H1 (cell line): Measurements from ENCODE around the gene TM9SF3. TPM values are rescaled to one million over a fixed set of nuclear protein-coding genes. Genes with fewer than 3 reads are reported as not detected.

ENCODE experiments used
- CTCF ChIA-PET: fragments of 300-600 bp; sonication (Branson Sonifier 250); formaldehyde crosslinking; loops from one replicate; lab custom pipeline; 2021; ENCODE audit not compliant: partially characterized antibody; lab: Charles Lee
- POLR2A ChIA-PET: fragments of 300-600 bp; sonication (Branson Sonifier 250); formaldehyde crosslinking; loops from one replicate; lab custom pipeline; 2021; ENCODE audit warnings: inconsistent platforms; ENCODE audit not compliant: partially characterized antibody; lab: Charles Lee
- DNase-seq, 2 experiments: peaks; one replicate each; pipeline versions ENCODE4 v3.0.0 to v3.0.0-alpha.2; 2010 to 2022; ENCODE audit warnings: low spot score in 2 of 2, low read depth in 1 of 2, mixed read lengths in 1 of 2
- FAIRE-seq: peaks from 2 replicates; lab custom pipeline; 2011; peaks lifted over from hg19 to GRCh38; lab: Jason Lieb, UNC
- H2AFZ ChIP-seq: 2 replicates; pipeline ENCODE4 v1.8.1; 2012; ENCODE audit warnings: low read length, inconsistent platforms
- H2AK5ac ChIP-seq: 2 replicates; pipeline ENCODE4 v1.6.1; 2013; ENCODE audit warnings: low read depth, low read length
- H2BK120ac ChIP-seq: replicated peaks from 2 replicates; pipeline ENCODE3; 2013; ENCODE audit warnings: low read depth, low read length, inconsistent platforms
- H2BK12ac ChIP-seq: 2 replicates; pipeline ENCODE4 v1.6.1; 2013; ENCODE audit warnings: low read depth, low read length
- H2BK15ac ChIP-seq: 2 replicates; pipeline ENCODE4 v1.6.1; 2013; ENCODE audit warnings: low read length
- H2BK20ac ChIP-seq: 2 replicates; pipeline ENCODE4 v1.6.1; 2013; ENCODE audit warnings: low read length
- H2BK5ac ChIP-seq: 2 replicates; pipeline ENCODE4 v1.6.1; 2013; ENCODE audit warnings: low read depth, low read length
- H3K14ac ChIP-seq: 2 replicates; pipeline ENCODE4 v1.6.1; 2013; ENCODE audit warnings: inconsistent platforms; ENCODE audit not compliant: insufficient read length
- H3K18ac ChIP-seq: 2 replicates; pipeline ENCODE4 v1.6.1; 2013; ENCODE audit warnings: low read length; ENCODE audit errors: extremely low read depth
- H3K23ac ChIP-seq: 2 replicates; pipeline ENCODE4 v1.6.1; 2013; ENCODE audit warnings: inconsistent platforms; ENCODE audit not compliant: insufficient read length
- H3K23me2 ChIP-seq: 2 replicates; pipeline ENCODE4 v1.6.1; 2013; ENCODE audit warnings: low read depth, low read length
- H3K27ac ChIP-seq: 2 replicates; pipeline ENCODE4 v1.6.1; 2011; ENCODE audit warnings: low read depth, low read length, inconsistent platforms
- H3K27me3 ChIP-seq, 4 experiments: replicated peaks in 1 of 4; 1 replicate in 1 of 4; 2 replicates in 3 of 4; pipeline versions ENCODE4 v1.6.1 to v1.8.1; 2011 to 2013; ENCODE audit warnings: low read length in 3 of 4, mild to moderate bottlenecking in 3 of 4, inconsistent platforms in 2 of 4, mixed read lengths in 2 of 4, moderate library complexity in 1 of 4; ENCODE audit not compliant: control insufficient read depth in 3 of 4, insufficient read depth in 3 of 4; ENCODE audit errors: extremely low read depth in 1 of 4
- H3K36me3 ChIP-seq, 4 experiments: 2 replicates each; pipeline versions ENCODE4 v1.6.1 to v1.8.1; 2011 to 2013; ENCODE audit warnings: mild to moderate bottlenecking in 4 of 4, low read length in 3 of 4, moderate library complexity in 2 of 4, control low read depth in 1 of 4, inconsistent platforms in 1 of 4; ENCODE audit not compliant: insufficient read depth in 4 of 4, control insufficient read depth in 2 of 4
- H3K4ac ChIP-seq: replicated peaks from 2 replicates; pipeline ENCODE3; 2013; ENCODE audit warnings: low read length, low read depth, mixed read lengths, inconsistent platforms; ENCODE audit not compliant: insufficient read length
- H3K4me1 ChIP-seq, 4 experiments: replicated peaks in 1 of 4; 1 replicate in 1 of 4; 2 replicates in 3 of 4; pipeline versions ENCODE4 v1.6.1 to v1.8.1; 2011 to 2013; ENCODE audit warnings: low read length in 3 of 4, inconsistent platforms in 2 of 4, mixed read lengths in 1 of 4; ENCODE audit not compliant: insufficient read depth in 4 of 4, control insufficient read depth in 3 of 4
- H3K4me2 ChIP-seq, 2 experiments: 2 replicates each; pipeline versions ENCODE4 v1.6.1 to v1.8.1; 2011 to 2013; ENCODE audit warnings: low read depth in 2 of 2, low read length in 2 of 2, control low read depth in 1 of 2, inconsistent platforms in 1 of 2, mild to moderate bottlenecking in 1 of 2; ENCODE audit not compliant: insufficient read depth in 1 of 2
- H3K4me3 ChIP-seq, 4 experiments: fragments of 200-600, 300-600 bp in 1 of 4; sonication (generic), shearing (Covaris generic), sonication (Bioruptor Twin) in 1 of 4; 2 replicates each; pipeline versions ENCODE4 v1.5.1 to v1.8.1; 2011 to 2016; ENCODE audit warnings: low read length in 4 of 4, low read depth in 3 of 4, control low read depth in 2 of 4, inconsistent platforms in 2 of 4, mild to moderate bottlenecking in 2 of 4, mixed read lengths in 1 of 4, moderate library complexity in 1 of 4; ENCODE audit not compliant: insufficient read depth in 2 of 4; ENCODE audit errors: extremely low read depth in 1 of 4
- H3K56ac ChIP-seq: replicated peaks from 2 replicates; pipeline ENCODE3; 2013; ENCODE audit warnings: low read depth, mild to moderate bottlenecking, mixed read lengths, low read length, inconsistent platforms; ENCODE audit not compliant: insufficient read length
- H3K79me1 ChIP-seq: 2 replicates; pipeline ENCODE4 v1.6.1; 2013; ENCODE audit warnings: low read depth, low read length, control low read depth
- H3K79me2 ChIP-seq, 2 experiments: 2 replicates each; pipeline versions ENCODE4 v1.6.1 to v1.8.1; 2012 to 2013; ENCODE audit warnings: low read length in 2 of 2, mild to moderate bottlenecking in 2 of 2, inconsistent platforms in 1 of 2; ENCODE audit not compliant: insufficient read depth in 2 of 2, control insufficient read depth in 1 of 2
- H3K9ac ChIP-seq, 4 experiments: replicated peaks in 1 of 4; 1 replicate in 1 of 4; 2 replicates in 3 of 4; pipeline versions ENCODE4 v1.6.1 to v1.8.1; 2011 to 2013; ENCODE audit warnings: low read depth in 3 of 4, low read length in 3 of 4, control low read depth in 2 of 4, mild to moderate bottlenecking in 2 of 4, moderate library complexity in 2 of 4, inconsistent platforms in 1 of 4; ENCODE audit errors: extremely low read depth in 1 of 4
- H3K9me3 ChIP-seq, 2 experiments: 2 replicates each; pipeline versions ENCODE4 v1.6.1 to v1.8.1; 2012 to 2013; ENCODE audit warnings: mild to moderate bottlenecking in 2 of 2, moderate library complexity in 2 of 2, control low read depth in 1 of 2, inconsistent platforms in 1 of 2, low read depth in 1 of 2, low read length in 1 of 2, mixed read lengths in 1 of 2; ENCODE audit not compliant: insufficient read depth in 2 of 2
- H4K20me1 ChIP-seq, 2 experiments: replicated peaks in 1 of 2; 2 replicates each; pipeline versions ENCODE3 to v1.8.1; 2011 to 2013; ENCODE audit warnings: inconsistent platforms in 2 of 2, low read length in 2 of 2, mild to moderate bottlenecking in 1 of 2; ENCODE audit not compliant: insufficient read depth in 2 of 2, control insufficient read depth in 1 of 2
- H4K5ac ChIP-seq: 2 replicates; pipeline ENCODE4 v1.6.1; 2013; ENCODE audit warnings: low read length, low read depth, mixed read lengths, inconsistent platforms; ENCODE audit not compliant: insufficient read length
- H4K8ac ChIP-seq: 2 replicates; pipeline ENCODE4 v1.8.0; 2013; ENCODE audit warnings: mild to moderate bottlenecking, moderate library complexity, low read length, inconsistent platforms; ENCODE audit not compliant: insufficient read depth; ENCODE audit errors: extremely low read depth
- H4K91ac ChIP-seq: replicated peaks from 2 replicates; pipeline ENCODE3; 2013; ENCODE audit warnings: low read length, mixed read lengths, inconsistent platforms; ENCODE audit not compliant: insufficient read length
- BCL11A ChIP-seq, 2 experiments: IDR thresholded peaks; one replicate each; pipeline ENCODE4 v1.6.1; 2011; ENCODE audit warnings: low read depth in 2 of 2, low read length in 2 of 2, mild to moderate bottlenecking in 2 of 2
- CTBP2 ChIP-seq: IDR thresholded peaks from 2 replicates; pipeline ENCODE4 v1.7.0; 2011; ENCODE audit warnings: borderline replicate concordance, mild to moderate bottlenecking, moderate library complexity, mixed read lengths, low read length; ENCODE audit not compliant: insufficient read depth, insufficient read length
- RAD21 ChIP-seq, 2 experiments: IDR thresholded peaks in 1 of 2; conservative IDR thresholded peaks in 1 of 2; 2 replicates each; pipeline ENCODE4 v1.6.1; 2011; ENCODE audit warnings: low read depth in 2 of 2, low read length in 2 of 2, improper control_type of control experiment in 1 of 2, inconsistent platforms in 1 of 2, mild to moderate bottlenecking in 1 of 2, moderate library complexity in 1 of 2
- RXRA ChIP-seq: IDR thresholded peaks from 2 replicates; pipeline ENCODE4 v1.6.1; 2011; ENCODE audit warnings: low read depth, mild to moderate bottlenecking, low read length, moderate library complexity; ENCODE audit not compliant: insufficient read depth
- ZNF274 ChIP-seq: IDR thresholded peaks from 2 replicates; pipeline ENCODE4 v1.7.0; 2012; ENCODE audit warnings: low read length, borderline replicate concordance; ENCODE audit errors: extremely low read depth
- WGBS, 2 experiments: shearing (Covaris generic) in 1 of 2; methylation state at CpG; one replicate each; pipeline versions ENCODE4 v1.1.6 to v1.1.7; 2013 to 2015; ENCODE audit warnings: low lambda C conversion rate in 2 of 2, mixed read lengths in 2 of 2, inconsistent platforms in 1 of 2, low coverage in 1 of 2, missing lambda C conversion rate in 1 of 2; ENCODE audit not compliant: insufficient replicate concordance in 2 of 2, insufficient coverage in 1 of 2, insufficient read length in 1 of 2; ENCODE audit errors: extremely low coverage in 1 of 2, missing lambda C conversion rate in 1 of 2; 5-methylcytosine and 5-hydroxymethylcytosine counted together
- polyA plus RNA-seq, 7 experiments: library from polyadenylated mRNA; depleted of rRNA in 3 of 7; stranded (reverse) in 5 of 7; unstranded in 2 of 7; fragments of >200 nt in 5 of 7; fragments of 200-250 nt in 2 of 7; gene quantifications; 1 replicate in 5 of 7; 2 replicates in 1 of 7; 4 replicates in 1 of 7; pipeline versions ENCODE4 v1.2.1 to v1.2.3, GENCODE V29; 2011 to 2013; ENCODE audit warnings: missing spikeins in 2 of 7, mixed read lengths in 2 of 7
- total RNA-seq: library from RNA; stranded (reverse); fragmentation: NEBNext Ultra II Directional; extraction: Animal tissue kit (Norgen Biotek cat#: 25700); gene quantifications from 2 replicates; pipeline ENCODE4 v1.2.1, GENCODE V29; 2021
- TF ChIP-seq, protein P1 (sequence below): IDR thresholded peaks from 2 replicates; pipeline ENCODE4 v1.6.1; 2012; ENCODE audit warnings: inconsistent platforms
- TF ChIP-seq, protein P2 (sequence below), 3 experiments: IDR thresholded peaks; 1 replicate in 2 of 3; 2 replicates in 1 of 3; pipeline versions ENCODE4 v1.5.1 to v1.6.1; 2011; ENCODE audit warnings: low read length in 3 of 3, mild to moderate bottlenecking in 3 of 3, inconsistent platforms in 2 of 3, low read depth in 1 of 3, moderate library complexity in 1 of 3; ENCODE audit not compliant: insufficient read depth in 1 of 3; ENCODE audit errors: control extremely low read depth in 1 of 3
- TF ChIP-seq, protein P3 (sequence below): IDR thresholded peaks from 2 replicates; pipeline ENCODE4 v1.6.1; 2012; ENCODE audit warnings: inconsistent platforms

Gene TM9SF3
- total and polyA plus RNA-seq, 2 of the 8 experiments (the other 6 are each of a cell fraction or from before 2014, with no cell fraction given) = 123 to 127 TPM

DNA sequence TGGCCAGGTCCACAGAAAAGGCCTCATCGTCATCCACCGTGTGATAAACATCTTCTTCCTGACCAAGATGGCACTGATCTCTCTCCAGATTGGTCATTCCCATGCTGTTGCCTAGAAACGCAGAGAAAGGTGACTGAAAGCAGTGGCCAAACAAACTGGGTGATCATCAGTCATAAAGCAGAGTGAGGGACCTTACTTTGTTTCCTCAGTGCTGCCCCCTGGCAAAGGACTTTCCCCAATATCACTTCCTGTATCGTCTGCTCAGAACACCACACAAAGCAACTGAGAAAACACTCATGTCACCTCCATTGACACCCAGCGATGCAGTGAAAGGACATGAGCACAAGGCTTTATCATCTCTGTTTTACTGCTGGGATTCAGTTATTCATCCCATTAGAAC is 40.0 kb upstream of the TM9SF3 start:
- TF ChIP-seq, protein P1, sequence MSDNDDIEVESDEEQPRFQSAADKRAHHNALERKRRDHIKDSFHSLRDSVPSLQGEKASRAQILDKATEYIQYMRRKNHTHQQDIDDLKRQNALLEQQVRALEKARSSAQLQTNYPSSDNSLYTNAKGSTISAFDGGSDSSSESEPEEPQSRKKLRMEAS = no peak
- TF ChIP-seq CTBP2 (no peak), RXRA (no peak), RAD21 (IDR thresholded peaks at IDR 0.05 in 1 of 2, conservative IDR thresholded peaks at IDR 0.05 in 1 of 2; ENCODE audit: low read depth in 2 of 2, low read length in 2 of 2) (peak in 1 of 2 experiments; percentile 6; a peak in 2 of 4 replicates), BCL11A (IDR thresholded peaks at IDR 0.05; ENCODE audit: low read depth in 2 of 2, low read length in 2 of 2) (no peak), ZNF274 (no peak)
- TF ChIP-seq, protein P2, sequence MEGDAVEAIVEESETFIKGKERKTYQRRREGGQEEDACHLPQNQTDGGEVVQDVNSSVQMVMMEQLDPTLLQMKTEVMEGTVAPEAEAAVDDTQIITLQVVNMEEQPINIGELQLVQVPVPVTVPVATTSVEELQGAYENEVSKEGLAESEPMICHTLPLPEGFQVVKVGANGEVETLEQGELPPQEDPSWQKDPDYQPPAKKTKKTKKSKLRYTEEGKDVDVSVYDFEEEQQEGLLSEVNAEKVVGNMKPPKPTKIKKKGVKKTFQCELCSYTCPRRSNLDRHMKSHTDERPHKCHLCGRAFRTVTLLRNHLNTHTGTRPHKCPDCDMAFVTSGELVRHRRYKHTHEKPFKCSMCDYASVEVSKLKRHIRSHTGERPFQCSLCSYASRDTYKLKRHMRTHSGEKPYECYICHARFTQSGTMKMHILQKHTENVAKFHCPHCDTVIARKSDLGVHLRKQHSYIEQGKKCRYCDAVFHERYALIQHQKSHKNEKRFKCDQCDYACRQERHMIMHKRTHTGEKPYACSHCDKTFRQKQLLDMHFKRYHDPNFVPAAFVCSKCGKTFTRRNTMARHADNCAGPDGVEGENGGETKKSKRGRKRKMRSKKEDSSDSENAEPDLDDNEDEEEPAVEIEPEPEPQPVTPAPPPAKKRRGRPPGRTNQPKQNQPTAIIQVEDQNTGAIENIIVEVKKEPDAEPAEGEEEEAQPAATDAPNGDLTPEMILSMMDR (IDR thresholded peaks at IDR 0.05; ENCODE audit: control extremely low read depth in 1 of 3, insufficient read depth in 1 of 3, low read depth in 1 of 3, low read length in 3 of 3) = peak in 1 of 3 experiments; percentile 42; a peak in 1 of 4 replicates
- TF ChIP-seq, protein P3, sequence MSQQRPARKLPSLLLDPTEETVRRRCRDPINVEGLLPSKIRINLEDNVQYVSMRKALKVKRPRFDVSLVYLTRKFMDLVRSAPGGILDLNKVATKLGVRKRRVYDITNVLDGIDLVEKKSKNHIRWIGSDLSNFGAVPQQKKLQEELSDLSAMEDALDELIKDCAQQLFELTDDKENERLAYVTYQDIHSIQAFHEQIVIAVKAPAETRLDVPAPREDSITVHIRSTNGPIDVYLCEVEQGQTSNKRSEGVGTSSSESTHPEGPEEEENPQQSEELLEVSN = no peak
- Histone ChIP-seq H2BK20ac (no peak overlapping the region), H3K56ac (no peak overlapping the region), H3K4ac (no peak overlapping the region), H3K4me2 (no peak overlapping the region), H3K79me1 (no peaks in the 10 kb centered on the region), H3K14ac (no peak overlapping the region), H4K5ac (no peak overlapping the region), H3K27ac (no peak overlapping the region), H2AFZ (no peak overlapping the region), H3K9ac (no peak overlapping the region), H3K27me3 (no peaks in the 10 kb centered on the region), H3K79me2 (no peaks in the 10 kb centered on the region), H2BK15ac (no peak overlapping the region), H4K8ac (no peak overlapping the region), H3K9me3 (no peaks in the 10 kb centered on the region), H2BK12ac (no peak overlapping the region), H2BK5ac (no peak overlapping the region), H2BK120ac (no peak overlapping the region), H3K36me3 (no peaks in the 10 kb centered on the region), H2AK5ac (no peak overlapping the region), H3K4me3 (no peak overlapping the region), H3K23me2 (no peaks in the 10 kb centered on the region), H4K91ac (no peak overlapping the region), H4K20me1 (no peaks in the 10 kb centered on the region), H3K18ac (no peak overlapping the region), H3K23ac (no peak overlapping the region), H3K4me1 (no peaks in the 10 kb centered on the region)
- POLR2A ChIA-PET = interaction anchor here (1.1 kb wide), 1 partner anchor 22 kb away, joined by 3 read pairs; no protein-coding TSS in a partner anchor
- 87% methylated on average over 5 of the region's 5 CpGs; no CpG with 5 or more reads in 1 of the 2 experiments for WGBS, 2 experiments
- CTCF ChIA-PET = interaction anchor here (0.8 kb wide), 1 partner anchor 21 kb away, joined by 3 read pairs; no protein-coding TSS in a partner anchor
- DNase-seq (no peak), FAIRE-seq (peak; percentile 69)
